ENCODE data around the gene PKP1.

Gene PKP1

DNA sequence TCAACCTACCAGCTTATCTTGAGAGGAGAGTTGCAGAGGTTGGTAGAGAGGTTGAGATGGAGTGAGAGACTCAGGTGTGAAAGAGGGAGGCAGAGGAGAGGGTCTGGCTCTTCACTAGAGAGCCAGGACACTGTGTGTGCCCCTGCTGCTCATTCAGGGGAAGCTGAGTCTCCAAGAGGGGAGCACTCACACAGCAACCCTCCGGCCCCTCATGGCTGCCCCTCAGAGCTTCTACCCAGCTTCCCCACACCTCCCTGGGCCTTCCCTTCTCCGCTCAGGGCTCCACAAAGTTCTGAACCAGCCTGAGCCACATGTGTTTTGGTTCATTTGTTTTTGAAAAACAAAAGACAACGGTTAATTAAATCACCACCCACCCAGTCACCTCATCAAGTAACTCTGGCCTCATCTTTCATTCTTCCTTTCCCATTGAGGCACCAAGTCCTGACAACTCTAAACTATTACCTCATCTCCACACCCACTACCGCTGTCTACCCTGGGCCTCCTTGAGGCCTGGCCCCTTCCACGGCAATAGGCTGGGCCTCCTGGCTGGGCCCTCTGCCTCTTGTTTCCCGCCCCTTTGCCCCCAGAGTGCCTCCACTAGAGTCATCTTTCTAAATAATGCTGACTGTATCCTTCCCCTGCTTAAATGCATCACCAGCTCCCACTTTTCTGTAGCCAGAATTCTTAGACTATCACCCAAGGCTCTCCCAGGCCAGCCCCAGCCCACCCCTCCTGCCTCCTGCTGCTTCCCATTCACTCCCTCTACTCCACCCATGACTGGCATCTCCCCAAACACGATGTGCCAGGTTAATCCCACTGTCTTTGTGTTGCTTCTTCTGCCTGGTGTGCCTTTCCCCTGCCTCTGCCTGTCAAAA lies 61.1 kb downstream of the PKP1 start:
- POLR2A ChIA-PET, result no interaction called here
- no peaks in the 10 kb centered on the region for H3K4me1 ChIP-seq (ENCODE audit: control insufficient read depth, insufficient read depth, low read length)
- TF ChIP-seq KLF1 (tag by site-specific recombination; IDR thresholded peaks at IDR 0.05) (peak; percentile 57; the same call in 1 of the 2 replicates), PRDM1 (tag by site-specific recombination; IDR thresholded peaks at IDR 0.05) (no peak), ZFHX2 (tag by site-specific recombination; conservative IDR thresholded peaks at IDR 0.05) (peak; percentile 46)
- no peaks in the 10 kb centered on the region for H3K36me3 ChIP-seq (ENCODE audit: control insufficient read depth in 2 of 2, insufficient read depth in 1 of 2, low read length in 2 of 2)
- H3K27ac ChIP-seq (ENCODE audit: extremely low read depth, low read depth, low read length), result no peak overlapping the region
- no peaks in the 10 kb centered on the region for H3K9me3 ChIP-seq (ENCODE audit: control insufficient read depth, insufficient read depth, low read depth, low read length)
- CTCF ChIA-PET, result interaction anchor here (0.8 to 4.8 kb wide), 5 partner anchors 18 to 90 kb away, joined by 4 to 44 read pairs (median 5); no protein-coding TSS in a partner anchor
- H3K4me3 ChIP-seq (ENCODE audit: low read depth, low read length), result no peak overlapping the region

- ChIA-PET POLR2A (no interaction called here), CTCF (interaction anchor here (1.0 to 4.8 kb wide), 6 partner anchors 11 to 404 kb away, joined by 3 to 70 read pairs (median 10); no protein-coding TSS in a partner anchor)
- Histone ChIP-seq H3K9me3 (ENCODE audit: control insufficient read depth, insufficient read depth, low read depth, low read length) (no peaks in the 10 kb centered on the region), H3K4me3 (ENCODE audit: low read depth, low read length) (no peak overlapping the region), H3K4me1 (ENCODE audit: control insufficient read depth, insufficient read depth, low read length) (no peaks in the 10 kb centered on the region), H3K27ac (ENCODE audit: extremely low read depth, low read depth, low read length) (no peak overlapping the region), H3K36me3 (ENCODE audit: control insufficient read depth in 2 of 2, insufficient read depth in 1 of 2, low read length in 2 of 2) (no peaks in the 10 kb centered on the region)
- no peak for TF ChIP-seq ZNF488 (tag by site-specific recombination; IDR thresholded peaks at IDR 0.05)
- TF ChIP-seq, protein P1, sequence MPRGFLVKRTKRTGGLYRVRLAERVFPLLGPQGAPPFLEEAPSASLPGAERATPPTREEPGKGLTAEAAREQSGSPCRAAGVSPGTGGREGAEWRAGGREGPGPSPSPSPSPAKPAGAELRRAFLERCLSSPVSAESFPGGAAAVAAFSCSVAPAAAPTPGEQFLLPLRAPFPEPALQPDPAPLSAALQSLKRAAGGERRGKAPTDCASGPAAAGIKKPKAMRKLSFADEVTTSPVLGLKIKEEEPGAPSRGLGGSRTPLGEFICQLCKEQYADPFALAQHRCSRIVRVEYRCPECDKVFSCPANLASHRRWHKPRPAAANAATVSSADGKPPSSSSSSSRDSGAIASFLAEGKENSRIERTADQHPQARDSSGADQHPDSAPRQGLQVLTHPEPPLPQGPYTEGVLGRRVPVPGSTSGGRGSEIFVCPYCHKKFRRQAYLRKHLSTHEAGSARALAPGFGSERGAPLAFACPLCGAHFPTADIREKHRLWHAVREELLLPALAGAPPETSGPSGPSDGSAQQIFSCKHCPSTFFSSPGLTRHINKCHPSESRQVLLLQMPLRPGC (tag by site-specific recombination; IDR thresholded peaks at IDR 0.05), result no peak
- TF ChIP-seq ZBTB20 (tag by site-specific recombination; IDR thresholded peaks at IDR 0.05), result no peak
- TF ChIP-seq PRDM10 (tag by site-specific recombination; IDR thresholded peaks at IDR 0.05), result no peak
- no peak for TF ChIP-seq GLIS2 (tag by site-specific recombination; IDR thresholded peaks at IDR 0.05)
- no peak for TF ChIP-seq SP3 (tag by site-specific recombination; IDR thresholded peaks at IDR 0.05)
- no peak for TF ChIP-seq ZBTB44 (tag by site-specific recombination; IDR thresholded peaks at IDR 0.05)
- no peak for TF ChIP-seq ATF2 (tag by site-specific recombination; IDR thresholded peaks at IDR 0.05; ENCODE audit: low read depth)
- no peak for TF ChIP-seq ZNF626 (tag by site-specific recombination; IDR thresholded peaks at IDR 0.05)
- no peak for TF ChIP-seq ZNF660 (tag by site-specific recombination; IDR thresholded peaks at IDR 0.05)
- TF ChIP-seq, protein P2, sequence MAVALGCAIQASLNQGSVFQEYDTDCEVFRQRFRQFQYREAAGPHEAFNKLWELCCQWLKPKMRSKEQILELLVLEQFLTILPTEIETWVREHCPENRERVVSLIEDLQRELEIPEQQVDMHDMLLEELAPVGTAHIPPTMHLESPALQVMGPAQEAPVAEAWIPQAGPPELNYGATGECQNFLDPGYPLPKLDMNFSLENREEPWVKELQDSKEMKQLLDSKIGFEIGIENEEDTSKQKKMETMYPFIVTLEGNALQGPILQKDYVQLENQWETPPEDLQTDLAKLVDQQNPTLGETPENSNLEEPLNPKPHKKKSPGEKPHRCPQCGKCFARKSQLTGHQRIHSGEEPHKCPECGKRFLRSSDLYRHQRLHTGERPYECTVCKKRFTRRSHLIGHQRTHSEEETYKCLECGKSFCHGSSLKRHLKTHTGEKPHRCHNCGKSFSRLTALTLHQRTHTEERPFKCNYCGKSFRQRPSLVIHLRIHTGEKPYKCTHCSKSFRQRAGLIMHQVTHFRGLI (tag by site-specific recombination; IDR thresholded peaks at IDR 0.05), result no peak
- TF ChIP-seq ZNF133 (tag by site-specific recombination; IDR thresholded peaks at IDR 0.05), result no peak
- TF ChIP-seq ZNF510 (tag by site-specific recombination; IDR thresholded peaks at IDR 0.05; ENCODE audit: insufficient replicate concordance), result no peak
These were observed 61.7 kb downstream of the PKP1 start for GRCh38 chr1:201345081-201345355.

Data from HEK293 (cell line).